Measurements from ENCODE around the gene RGS7. TPM values are rescaled to one million over a fixed set of nuclear protein-coding genes. Genes with fewer than 3 reads are reported as not detected.
"Not testable (repeated sequence)": the region's sequence is repeated elsewhere in the genome, so short reads cannot be mapped to it uniquely, and the experiment has no call there.

The RGS7 gene
- polyA plus RNA-seq, 4 donors: 5.5 to 31.0 (median 6.9) TPM

DNA sequence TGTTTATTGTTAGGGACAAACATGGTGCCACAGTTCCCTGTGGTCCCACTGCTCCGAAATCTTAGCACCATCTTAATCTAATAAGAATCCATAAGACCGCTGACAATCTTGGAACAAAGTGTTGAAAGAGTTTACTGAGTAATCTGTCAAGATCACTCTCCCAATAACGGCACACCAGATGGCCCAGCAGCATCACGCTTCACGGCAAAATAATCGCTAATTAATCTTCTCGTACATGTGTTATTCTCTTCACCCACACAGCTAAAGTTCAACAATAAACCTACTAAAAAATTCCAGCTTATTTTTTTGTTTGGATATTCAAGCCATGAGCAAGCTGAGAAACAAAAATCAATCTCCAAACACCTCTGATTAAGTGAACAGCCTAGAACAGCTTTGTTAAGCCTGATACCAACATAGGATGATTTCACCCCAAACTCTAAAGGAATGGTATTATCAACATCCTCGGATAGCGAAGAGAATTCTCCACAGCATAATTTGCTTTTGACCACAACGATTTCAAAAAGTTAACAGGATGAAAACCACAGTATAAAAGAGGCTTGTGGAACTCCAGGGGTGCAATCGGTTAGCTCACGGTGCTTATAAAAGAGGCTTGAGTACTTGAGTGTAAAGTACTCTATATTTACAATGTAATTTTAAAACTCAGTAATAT lies 415.2 kb downstream of the RGS7 start:
- no peak for DNase-seq (ENCODE audit: low read depth in 4 of 4, low spot score in 3 of 4)

DNA sequence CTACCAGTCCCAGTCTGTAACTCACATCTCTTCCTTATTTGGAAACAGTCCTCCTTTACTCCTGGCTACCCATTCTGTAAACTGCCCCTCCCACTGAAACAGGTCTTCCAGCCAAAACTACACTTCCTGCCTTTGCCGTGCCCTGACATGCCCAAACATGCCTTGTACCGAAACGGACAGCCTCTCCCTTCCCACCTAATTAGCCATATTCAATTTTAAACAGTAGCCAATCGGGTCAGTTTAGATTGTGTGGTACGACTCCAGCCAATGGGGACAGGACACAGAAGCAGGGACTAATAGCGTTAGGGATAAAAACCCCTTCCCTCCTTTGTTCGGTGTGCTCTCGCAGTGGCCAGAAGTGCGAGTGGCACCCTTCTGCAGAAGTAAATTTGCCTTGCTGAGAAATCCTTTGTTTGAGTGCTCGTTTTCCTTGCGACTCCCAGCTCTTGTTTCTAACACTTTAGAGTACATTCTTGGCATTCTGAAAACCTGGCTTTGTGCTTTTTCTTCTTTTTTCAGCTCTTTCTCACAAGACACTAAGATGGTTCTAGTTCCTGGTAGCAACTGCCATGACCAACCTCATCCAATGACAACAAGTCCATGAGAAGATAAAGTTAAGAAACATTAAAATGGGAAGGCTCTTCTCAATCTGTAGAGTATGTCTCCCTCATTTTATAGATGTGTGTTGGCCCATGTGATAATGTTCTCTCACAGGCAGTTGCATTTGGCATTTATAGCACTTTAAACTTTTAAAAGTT lies 419.9 kb downstream of the RGS7 start:
- DNase-seq (ENCODE audit: low read depth in 4 of 4, low spot score in 3 of 4): no peak

DNA sequence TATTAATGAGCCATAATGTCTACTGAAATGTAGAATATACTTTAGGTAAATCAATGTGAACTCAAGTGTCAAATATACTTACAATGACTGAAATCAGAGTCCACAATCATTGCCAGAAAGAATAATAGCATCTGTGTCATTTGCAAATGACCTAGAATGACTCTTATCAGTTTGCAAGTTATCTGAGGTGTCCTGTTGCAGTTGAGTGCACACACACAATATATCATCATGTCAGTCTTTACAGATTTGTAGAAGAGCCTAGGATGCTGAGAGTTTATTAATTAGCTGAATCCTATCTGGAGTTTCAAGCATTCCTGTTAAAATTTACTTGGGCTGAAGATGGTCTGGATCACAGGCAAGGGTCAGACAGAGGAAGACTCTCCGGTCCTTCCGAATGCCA lies 421.1 kb downstream of the RGS7 start:
- no peak for DNase-seq (ENCODE audit: low read depth in 4 of 4, low spot score in 3 of 4)

DNA sequence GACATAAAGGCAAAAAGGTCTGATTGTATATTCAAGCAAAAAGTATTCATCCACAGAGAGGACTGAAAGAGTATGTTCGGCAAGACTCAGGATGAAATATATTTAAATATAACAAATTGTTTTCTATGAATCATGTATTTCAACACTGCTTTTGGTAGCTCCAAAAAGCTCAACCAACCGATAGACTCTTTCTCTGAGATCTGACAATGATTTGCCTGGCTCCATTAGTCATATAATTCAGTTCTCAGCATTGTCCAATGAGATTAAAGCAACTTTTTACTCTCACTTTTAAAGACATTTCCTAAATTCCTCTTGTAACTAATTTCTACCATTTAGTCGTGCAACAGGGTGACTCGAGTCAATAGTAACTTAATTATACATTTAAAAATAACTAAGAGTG lies 426.0 kb downstream of the RGS7 start:
- no peak for DNase-seq (ENCODE audit: low read depth in 4 of 4, low spot score in 3 of 4)

DNA sequence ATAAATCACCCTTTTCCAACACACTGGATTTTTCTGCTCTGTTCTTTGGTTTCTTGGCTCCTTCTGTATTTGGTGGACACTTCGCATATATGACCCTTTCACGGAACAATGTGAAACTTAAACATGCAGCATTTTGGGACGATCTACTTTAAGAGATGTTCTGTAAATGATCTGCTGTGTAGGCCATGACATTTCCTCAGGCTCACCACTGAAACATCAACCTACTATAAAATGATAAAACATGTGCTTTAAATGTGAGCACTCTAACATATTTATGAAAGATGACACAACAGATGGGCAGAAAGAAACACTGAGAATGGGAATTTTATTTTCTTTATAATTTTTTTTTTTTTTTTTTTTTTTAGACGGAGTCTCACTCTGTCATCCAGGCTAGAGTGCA lies 428.7 kb downstream of the RGS7 start:
- DNase-seq (ENCODE audit: low read depth in 4 of 4, low spot score in 3 of 4): no peak

DNA sequence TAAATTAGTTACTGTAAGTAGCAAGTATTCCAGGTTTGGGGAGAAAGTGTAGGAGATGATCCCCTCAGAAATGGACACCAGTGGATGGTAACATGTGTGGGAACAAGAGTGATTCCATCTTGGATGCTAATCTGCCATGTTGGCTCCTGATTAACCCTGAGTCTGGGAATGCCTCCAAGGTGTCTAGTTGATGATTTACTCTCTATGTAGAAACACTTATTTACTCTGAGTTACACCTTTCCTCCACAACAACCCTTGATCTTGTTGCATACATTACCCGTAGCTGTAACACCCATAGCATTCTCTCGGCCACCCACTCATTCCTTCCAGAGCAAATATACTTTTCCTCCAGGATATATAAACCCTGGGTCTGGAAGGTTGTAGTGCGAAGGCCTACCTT lies 429.2 kb downstream of the RGS7 start:
- DNase-seq (ENCODE audit: low read depth in 4 of 4, low spot score in 3 of 4): peak in 1 of 4 donors; percentile 19

DNA sequence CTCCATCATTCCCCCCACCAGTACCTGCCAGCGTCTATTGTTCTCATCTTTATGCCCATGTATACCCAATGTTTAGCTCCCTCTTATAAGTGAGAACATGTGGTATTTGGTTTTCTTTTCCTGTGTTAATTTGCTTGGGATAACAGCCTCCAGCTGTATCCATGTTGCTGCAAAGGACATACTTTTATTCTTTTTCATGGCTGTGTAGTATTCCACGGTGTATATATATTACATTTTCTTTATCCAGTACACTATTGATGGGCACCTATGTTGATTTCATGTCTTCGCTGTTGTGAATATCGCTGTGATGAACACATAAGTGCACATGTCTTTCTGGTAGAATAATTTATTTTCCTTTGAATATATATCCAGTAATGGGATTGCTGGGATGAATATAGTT lies 431.7 kb downstream of the RGS7 start:
- no peak for DNase-seq (ENCODE audit: low read depth in 4 of 4, low spot score in 3 of 4)

DNA sequence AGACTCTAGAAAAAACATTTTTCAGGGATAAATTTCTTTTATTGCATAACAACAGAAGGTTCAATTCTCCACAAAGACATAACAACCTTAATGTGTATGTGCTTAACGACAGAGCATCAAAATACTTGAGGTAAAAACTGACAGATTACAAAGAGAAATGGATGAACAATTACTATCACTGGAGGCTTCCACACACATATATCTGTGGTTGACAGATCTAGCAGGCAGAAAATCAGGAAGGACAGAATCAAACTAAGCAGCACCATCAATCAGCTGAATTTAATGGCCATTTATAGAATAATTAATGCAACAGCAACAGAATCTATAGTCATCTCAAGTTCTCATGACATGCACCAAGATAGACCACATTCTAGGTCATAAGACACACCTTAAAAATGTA lies 439.0 kb downstream of the RGS7 start:
- no peak for DNase-seq (ENCODE audit: low read depth in 4 of 4, low spot score in 3 of 4)

DNA sequence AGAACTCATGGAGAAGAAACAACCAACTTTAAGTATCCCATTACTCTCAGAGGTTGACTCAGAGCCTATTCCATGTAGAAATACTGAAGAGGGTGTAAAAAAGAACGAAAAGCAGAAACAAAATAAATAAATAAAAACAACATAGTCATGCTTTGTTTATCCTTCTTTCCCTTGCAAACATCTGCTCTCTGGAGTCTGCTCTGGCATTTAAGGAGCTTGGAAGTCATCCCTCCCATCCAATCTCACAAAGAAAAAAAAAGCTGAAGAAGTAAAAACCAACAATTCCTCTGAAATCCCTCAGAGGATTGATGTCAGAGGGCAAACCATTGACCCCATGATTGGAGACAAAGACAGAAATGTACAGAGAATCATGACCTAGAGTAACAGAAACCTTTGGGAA lies 442.5 kb downstream of the RGS7 start:
- no peak for DNase-seq (ENCODE audit: low read depth in 4 of 4, low spot score in 3 of 4)

DNA sequence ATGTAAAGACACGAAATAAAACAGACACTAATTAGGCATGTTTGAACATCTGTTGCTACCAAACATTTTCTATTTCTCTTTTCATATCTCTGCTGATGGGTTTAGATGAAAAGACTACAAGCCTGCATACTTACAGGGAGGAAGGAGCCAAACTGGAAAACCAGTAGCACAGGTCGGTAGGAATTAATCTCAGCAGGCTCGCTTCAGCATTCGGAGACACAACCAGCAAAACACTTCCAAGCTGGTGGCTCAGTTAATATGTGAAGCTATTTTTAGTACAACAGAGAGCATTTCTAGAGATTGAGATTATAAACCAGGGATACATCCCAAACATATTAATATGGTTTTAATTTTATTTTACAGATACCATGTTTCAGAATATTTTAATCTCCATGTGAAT lies 444.2 kb downstream of the RGS7 start:
- no peak for DNase-seq (ENCODE audit: low read depth in 4 of 4, low spot score in 3 of 4)

DNA sequence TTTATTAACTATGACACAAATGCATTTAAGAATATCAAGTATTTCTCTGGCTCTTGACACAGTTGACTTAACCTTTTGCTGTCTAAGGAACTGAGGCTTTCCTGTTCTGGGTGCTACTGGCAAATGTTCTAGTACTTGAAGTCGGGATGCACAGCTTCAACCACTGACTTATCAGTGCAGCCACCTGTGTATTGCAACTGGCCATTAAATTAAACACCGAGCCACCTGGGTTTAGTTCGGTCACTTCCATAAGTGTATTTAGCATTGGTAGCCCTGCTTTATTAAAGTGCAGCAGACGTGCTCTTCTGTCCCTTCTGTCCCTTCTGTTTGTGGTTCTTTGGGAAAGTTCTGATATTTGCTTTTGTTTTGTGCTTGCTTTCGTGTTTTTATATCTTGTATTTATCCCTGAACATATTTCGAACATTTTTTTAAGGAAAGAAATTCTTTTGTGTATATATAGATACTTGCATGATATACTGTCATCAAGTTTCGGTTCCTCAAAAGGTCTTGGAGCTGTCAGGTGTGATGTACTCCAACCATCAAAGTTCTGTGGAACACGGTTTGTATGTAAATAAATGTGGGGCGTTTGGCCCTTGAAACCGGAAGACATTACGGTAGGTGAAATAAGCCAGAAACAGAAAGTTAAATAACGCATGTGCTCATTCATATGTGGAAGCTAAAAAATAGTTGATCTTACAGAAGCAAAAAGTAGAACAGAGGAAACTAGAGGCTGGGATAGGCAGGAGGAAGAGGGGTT lies 447.1 kb downstream of the RGS7 start:
- DNase-seq (ENCODE audit: low read depth in 4 of 4, low spot score in 3 of 4): no peak

DNA sequence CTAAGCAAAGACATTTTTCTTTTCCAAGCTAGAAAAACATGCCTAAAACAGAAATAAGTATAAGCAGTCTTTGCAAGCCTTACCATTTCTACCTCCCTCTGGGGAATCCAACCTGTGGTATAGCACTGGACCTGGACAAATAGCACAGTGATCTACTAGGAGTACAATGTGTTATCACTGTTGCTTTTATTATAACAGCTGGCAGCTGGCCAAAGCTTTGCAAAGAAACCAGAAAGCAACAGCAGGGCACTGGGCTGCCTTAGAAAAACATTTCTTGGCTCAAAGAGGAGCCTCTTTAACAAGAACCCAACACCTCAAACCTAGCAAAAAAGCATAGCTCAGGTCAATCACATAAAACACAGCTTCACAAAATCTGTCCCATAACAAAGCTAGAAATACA lies 450.5 kb downstream of the RGS7 start:
- DNase-seq (ENCODE audit: low read depth in 4 of 4, low spot score in 3 of 4): no peak

DNA sequence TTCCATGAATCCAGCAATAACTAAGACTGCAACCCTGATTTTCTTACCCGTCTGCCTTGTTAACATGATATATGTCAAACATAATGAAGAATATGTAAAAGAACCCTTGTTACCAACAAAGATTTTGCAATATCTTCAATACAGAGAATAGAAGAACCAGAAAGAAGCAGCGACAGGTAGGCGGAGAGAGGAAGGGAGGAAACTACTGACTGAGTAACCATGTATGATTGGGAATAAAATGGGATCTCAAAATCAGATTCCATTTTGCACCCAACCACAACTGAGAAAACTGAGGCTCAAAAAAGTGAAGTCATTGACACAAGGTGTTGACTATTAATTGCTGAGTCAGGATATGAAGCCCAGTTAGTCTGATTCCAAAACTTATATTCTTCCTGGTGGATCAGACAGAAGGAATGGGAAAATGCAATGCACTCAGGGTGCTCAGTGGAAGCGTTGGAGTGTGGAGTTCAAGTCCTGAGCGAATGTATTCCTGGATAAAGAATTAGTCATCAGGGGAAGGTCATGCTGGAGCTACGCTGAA lies 451.7 kb downstream of the RGS7 start:
- DNase-seq (ENCODE audit: low read depth in 4 of 4, low spot score in 3 of 4): no peak

DNA sequence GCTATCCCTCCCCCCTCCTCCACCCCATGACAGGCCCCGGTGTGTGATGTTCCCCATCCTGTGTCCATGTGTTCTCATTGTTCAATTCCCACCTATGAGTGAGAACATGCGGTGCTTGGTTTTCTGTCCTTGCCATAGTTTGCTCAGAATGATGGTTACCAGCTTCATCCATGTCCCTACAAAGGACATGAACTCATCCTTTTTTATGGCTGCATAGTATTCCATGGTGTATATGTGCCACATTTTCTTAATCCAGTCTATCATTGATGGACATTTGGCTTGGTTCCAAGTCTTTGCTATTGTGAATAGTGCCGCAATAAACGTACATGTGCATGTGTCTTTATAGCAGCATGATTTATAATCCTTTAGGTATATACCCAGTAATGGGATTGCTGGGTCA lies 461.6 kb downstream of the RGS7 start:
- not testable (repeated sequence) for DNase-seq (ENCODE audit: low read depth in 4 of 4, low spot score in 3 of 4)

DNA sequence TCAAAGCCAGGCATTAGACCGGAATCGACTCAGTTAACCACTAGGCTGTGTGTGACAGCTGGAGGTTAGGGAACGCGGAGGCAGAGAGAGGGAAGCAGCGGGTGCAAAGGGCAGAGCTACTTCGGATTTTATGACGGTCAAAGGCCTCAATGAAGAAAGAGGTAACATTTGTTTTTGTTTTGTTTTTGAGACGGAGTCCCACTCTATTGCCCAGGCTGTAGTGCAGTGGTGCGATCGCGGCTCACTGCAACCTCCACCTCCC lies 468.3 kb downstream of the RGS7 start:
- no peak for DNase-seq (ENCODE audit: low read depth in 4 of 4, low spot score in 3 of 4)

DNA sequence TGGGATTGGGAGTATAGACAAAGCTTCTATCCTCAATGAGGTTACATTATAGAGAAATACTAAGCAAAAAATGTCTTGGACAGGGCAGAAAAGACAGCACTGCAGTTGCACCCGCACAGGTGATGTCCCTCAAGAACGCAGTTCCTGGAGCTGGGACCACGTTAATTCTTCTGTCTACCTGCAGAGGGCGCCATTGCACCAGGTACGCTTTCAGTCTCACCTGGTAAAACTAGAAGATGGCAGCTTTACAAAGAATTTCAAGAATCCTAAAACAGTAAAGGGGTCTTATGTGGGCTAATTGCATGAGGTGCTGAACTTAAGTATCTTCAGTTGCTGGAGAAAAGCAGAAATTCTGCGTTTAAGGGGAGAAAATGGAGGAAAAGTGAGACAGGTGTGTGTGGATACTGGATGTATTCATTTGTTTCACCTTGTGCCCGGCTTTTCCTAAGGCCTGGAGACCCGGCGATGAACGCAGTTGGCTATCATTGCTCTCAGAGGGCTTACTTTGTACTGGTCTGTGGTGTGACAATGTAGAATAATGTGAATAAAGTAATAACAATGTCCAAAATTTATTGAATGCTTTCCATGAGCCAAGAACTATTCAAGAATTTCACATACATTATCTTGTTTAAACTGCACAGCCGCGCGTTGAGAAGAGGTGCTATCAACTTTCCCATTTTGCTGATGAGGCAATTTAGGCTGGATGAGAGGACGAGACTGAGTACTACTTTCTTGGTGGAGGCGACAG lies 468.8 kb downstream of the RGS7 start:
- peak in 2 of 4 donors; percentile 22 to 26 for DNase-seq (ENCODE audit: low read depth in 4 of 4, low spot score in 3 of 4)

DNA sequence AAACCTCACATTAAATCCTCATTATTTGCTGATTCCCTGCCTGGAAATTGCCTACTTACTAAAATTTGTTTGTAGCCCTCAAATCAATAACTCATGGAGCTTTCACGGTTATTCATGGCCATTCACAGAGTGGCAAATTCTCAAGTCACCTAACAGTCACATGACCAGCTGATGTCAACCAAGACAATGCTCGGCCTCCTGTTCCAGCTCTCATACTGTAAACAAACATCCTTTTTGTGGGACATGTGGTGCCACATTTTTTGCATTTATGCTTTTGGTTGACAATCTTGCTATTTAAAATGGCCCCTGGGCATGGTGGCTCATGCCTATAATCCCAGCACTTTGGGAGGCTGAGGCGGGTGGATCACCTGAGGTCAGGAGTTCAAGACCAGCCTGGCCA lies 473.5 kb downstream of the RGS7 start:
- DNase-seq (ENCODE audit: low read depth in 4 of 4, low spot score in 3 of 4): no peak

DNA sequence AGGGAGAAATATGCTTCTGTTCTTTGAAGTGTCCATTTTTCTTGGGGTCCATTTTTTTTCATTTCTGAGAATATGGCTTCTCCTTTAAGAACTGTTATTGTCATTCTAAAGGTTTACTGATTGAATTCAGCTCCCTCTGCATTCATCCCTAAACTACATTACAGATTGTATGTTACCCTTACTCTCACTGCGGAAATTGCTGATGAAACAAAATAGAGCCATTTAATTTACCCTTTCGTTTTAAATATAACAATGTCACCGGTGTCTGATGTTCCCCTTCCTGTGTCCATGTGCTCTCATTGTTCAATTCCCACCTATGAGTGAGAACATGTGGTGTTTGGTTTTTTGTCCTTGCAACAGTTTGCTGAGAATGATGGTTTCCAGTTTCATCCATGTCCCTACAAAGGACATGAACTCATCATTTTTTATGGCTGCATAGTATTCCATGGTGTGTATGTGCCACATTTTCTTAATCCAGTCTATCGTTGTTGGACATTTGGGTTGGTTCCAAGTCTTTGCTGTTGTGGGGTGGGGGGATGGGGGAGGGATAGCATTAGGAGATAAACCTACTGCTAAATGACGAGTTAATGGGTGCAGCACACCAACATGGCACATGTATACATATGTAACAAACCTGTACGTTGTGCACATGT lies 474.2 kb downstream of the RGS7 start:
- DNase-seq (ENCODE audit: low read depth in 4 of 4, low spot score in 3 of 4): not testable (repeated sequence)

DNA sequence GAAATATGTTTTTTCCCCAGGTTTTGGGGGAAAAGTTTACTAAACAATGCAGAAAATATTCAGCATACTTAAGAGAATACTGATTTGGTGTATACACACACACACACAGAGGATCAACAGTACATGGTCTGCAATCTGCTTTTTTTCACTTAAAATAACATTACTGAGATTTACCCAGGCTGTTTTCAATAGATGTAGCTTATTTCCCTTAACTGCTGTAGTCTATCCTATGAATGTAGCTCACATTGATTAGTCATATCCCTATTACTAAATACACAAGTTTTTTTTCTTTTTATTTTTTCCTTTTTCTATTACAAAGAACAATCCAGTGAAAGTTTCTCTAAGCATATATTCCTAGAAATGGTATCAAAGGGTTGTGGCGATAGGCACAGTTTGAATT lies 478.4 kb downstream of the RGS7 start:
- DNase-seq (ENCODE audit: low read depth in 4 of 4, low spot score in 3 of 4): no peak

DNA sequence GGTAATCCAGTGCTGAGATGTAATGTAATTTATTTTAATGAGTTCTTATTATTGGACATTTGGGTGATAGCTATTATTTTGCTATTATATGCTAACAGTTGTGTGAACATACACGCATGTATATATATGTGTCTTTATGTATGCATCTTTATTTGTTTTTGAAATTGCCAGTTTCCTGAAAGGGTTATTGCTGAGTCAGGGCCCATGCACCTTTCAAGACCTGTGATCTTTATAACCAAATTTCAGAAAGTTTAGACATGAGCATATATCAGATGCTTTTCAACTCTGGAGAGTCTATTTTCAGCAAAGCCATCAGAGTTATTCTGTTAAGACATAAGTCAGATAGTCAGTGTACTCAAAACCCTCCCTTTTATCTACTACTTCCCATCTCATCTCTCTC lies 479.4 kb downstream of the RGS7 start:
- DNase-seq (ENCODE audit: low read depth in 4 of 4, low spot score in 3 of 4): no peak

DNA sequence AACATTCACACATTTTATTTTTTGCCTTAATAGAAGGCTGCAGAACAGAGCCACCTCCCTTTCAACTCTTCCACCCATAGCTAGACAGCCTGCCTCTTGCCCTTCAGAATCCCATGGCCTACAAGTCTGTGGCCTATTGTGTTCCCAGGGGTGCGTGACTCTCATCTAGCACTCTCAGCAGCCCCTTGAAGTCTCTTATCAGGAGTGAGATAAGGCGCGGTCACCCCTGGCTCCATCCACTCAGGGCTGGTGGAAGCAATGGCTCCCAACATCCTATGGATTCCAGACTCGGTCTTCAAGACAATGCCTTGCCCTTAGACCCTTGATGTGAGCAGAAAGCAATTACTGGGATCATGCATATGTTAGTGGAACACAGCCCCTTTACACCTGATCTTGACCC lies 480.9 kb downstream of the RGS7 start:
- no peak for DNase-seq (ENCODE audit: low read depth in 4 of 4, low spot score in 3 of 4)
